ENCODE data around the gene BMERB1.

BMERB1 gene

DNA sequence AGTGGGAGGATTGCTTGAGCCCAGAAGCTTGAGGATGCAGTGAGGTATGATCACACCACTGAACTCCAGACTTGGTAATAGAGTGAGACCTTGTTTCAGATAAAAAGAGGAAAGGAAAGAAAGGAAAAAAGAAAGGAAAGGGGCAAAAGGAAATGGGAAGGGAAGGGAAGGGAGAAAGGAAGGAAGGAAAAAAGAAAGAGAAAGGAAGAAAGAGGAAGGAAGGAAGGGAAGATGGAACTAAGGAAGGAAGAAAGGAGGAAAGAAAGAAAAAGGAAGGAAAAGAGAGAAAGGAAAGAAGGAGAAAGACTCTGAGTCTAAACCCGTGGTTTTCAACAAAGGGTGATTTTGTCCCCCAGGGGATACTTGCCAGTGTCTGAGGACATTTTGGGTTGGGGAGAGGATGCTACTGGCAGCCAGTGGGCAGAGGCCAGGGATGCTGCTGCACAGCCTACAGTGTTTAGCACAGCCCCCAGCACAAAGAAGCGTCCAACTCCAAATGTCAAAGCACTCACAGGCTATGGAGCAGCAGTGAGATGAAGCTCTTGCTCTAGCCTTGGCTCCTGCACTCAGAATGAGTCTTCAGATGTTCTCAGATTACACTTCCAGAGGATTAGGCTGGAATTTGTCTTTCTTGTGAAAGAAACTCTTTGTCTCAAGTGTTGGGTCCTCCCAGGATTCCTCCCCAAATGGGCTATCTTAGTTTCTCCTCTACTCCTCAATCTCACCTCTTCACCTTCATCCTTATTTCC is 64.2 kb downstream of the BMERB1 start:
- no peak overlapping the region for H3K4me2 ChIP-seq (ENCODE audit: low read length)
- no peak overlapping the region for H2AFZ ChIP-seq
- no peaks in the 10 kb centered on the region for H3K36me3 ChIP-seq (ENCODE audit: control insufficient read depth, insufficient read depth, low read length)
- peaks cover 5% of the 10 kb centered on the region for H3K79me2 ChIP-seq
- H3K4me3 ChIP-seq (ENCODE audit: low read depth, low read length): no peak overlapping the region
- no peaks in the 10 kb centered on the region for H3K9me3 ChIP-seq (ENCODE audit: control insufficient read depth, low read length)
- H3K27ac ChIP-seq: no peak overlapping the region
- no peaks in the 10 kb centered on the region for H3K4me1 ChIP-seq
- H3K27me3 ChIP-seq (ENCODE audit: control insufficient read depth, insufficient read depth, low read length): no peaks in the 10 kb centered on the region
- no peak overlapping the region for H3K9ac ChIP-seq
- TF ChIP-seq CTCF (IDR thresholded peaks at IDR 0.05): no peak

GRCh38 chr16:15502041-15502725 is 67.8 kb downstream of the BMERB1 start:
- H3K9ac ChIP-seq: no peak overlapping the region
- no peaks in the 10 kb centered on the region for H3K36me3 ChIP-seq (ENCODE audit: control insufficient read depth, insufficient read depth, low read length)
- H3K27me3 ChIP-seq (ENCODE audit: control insufficient read depth, insufficient read depth, low read length): no peaks in the 10 kb centered on the region
- H3K79me2 ChIP-seq: no peaks in the 10 kb centered on the region
- H3K4me3 ChIP-seq (ENCODE audit: low read depth, low read length): no peak overlapping the region
- H2AFZ ChIP-seq: no peak overlapping the region
- TF ChIP-seq CTCF (IDR thresholded peaks at IDR 0.05): no peak
- H3K4me2 ChIP-seq (ENCODE audit: low read length): no peak overlapping the region
- no peak overlapping the region for H3K27ac ChIP-seq
- H3K4me1 ChIP-seq: no peaks in the 10 kb centered on the region
- no peaks in the 10 kb centered on the region for H3K9me3 ChIP-seq (ENCODE audit: control insufficient read depth, low read length)

- Histone ChIP-seq H3K27me3 (ENCODE audit: control insufficient read depth, insufficient read depth, low read length) (no peaks in the 10 kb centered on the region), H3K27ac (no peak overlapping the region), H3K4me3 (ENCODE audit: low read depth, low read length) (no peak overlapping the region), H2AFZ (no peak overlapping the region), H3K36me3 (ENCODE audit: control insufficient read depth, insufficient read depth, low read length) (no peaks in the 10 kb centered on the region), H3K79me2 (peaks cover 9% of the 10 kb centered on the region), H3K4me2 (ENCODE audit: low read length) (no peak overlapping the region), H3K4me1 (peaks cover 3% of the 10 kb centered on the region), H3K9me3 (ENCODE audit: control insufficient read depth, low read length) (no peaks in the 10 kb centered on the region), H3K9ac (no peak overlapping the region)
- TF ChIP-seq CTCF (IDR thresholded peaks at IDR 0.05): no peak
Observed at GRCh38 chr16:15506441-15506840, 72.1 kb downstream of the BMERB1 start.

DNA sequence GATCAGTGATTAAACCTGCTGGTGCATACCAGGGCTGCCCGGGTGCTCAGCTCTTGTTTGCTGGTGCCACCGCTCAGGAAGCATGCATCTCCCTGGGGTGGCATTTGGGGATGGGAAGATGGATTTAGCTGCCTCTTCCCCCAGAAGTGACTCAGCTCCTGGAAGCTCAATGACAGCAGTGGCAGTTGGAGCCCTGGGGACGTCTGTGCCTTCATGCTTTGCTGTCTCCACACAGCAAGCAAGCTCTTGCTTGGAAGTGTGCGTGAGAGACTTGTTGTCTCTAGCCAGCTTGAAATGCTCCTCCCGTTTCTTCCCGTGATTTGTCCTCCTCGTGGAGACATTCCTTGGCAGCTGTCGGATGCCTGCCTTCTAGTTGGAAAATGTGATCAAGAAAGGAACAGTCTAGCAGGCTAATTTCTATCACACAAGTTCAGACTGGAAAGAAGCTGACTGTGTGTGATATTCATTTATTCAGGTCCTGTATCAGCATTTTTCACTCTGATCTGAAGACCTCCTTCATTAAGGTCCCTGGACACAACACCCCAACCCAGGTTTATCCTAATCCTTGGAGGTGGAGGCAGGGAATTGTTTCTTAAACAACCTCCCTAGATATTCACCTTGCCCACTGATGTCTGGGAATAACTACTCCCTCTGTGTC is 73.0 kb downstream of the BMERB1 start:
- Histone ChIP-seq H3K9me3 (ENCODE audit: control insufficient read depth, low read length) (no peaks in the 10 kb centered on the region), H3K36me3 (ENCODE audit: control insufficient read depth, insufficient read depth, low read length) (no peaks in the 10 kb centered on the region), H3K79me2 (peaks cover 10% of the 10 kb centered on the region), H3K9ac (no peak overlapping the region), H3K27ac (no peak overlapping the region), H2AFZ (no peak overlapping the region), H3K4me2 (ENCODE audit: low read length) (no peak overlapping the region), H3K4me1 (peaks cover 3% of the 10 kb centered on the region), H3K27me3 (ENCODE audit: control insufficient read depth, insufficient read depth, low read length) (no peaks in the 10 kb centered on the region), H3K4me3 (ENCODE audit: low read depth, low read length) (no peak overlapping the region)
- TF ChIP-seq CTCF (IDR thresholded peaks at IDR 0.05): no peak

Measured in parathyroid adenoma (tissue), 2 donors.